NCI-H2029 (cell line): ENCODE data around the gene TNNC1.
A peak's percentile ranks its signal among the peaks of the same experiment; 100 is the strongest.

Source experiments
- DNase-seq: peaks from one replicate; lab custom pipeline; 2025; lab: John Stamatoyannopoulos, UW

Gene TNNC1

DNA sequence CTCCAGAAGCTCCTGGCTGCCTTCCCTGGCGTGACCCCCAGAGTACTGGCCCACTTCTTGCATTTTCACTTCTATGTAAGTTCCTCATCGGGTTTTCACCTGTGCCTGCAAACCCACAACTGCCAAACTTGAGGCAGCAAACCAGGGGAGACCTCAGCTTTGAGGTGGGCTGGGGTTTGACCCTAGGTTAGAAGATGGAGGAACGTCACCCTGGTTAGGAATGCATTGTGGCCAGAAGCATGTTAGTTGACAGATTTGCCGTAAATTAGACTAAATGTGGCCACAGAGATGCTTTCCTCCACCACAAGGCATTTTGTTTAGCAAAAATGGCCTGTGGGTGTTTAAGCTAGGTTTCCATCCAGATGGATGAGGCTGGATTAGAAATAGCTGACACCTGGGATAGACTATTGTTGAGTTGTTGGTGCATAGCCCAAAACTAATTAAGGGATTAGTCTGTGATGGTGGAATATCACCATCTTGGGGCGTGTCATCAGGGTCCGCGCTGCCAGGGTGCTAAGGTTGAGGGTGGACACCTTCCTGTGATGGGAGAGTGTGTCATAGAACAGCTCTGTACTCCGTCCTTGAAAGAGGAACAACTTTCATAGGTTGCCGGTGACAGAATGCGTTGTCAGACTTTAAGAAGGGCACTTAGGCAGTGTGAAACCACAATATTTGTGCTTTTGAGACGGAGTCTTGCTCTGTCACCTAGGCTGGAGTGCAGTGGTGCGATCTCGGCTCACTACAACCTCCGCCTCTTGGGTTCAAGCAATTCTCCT lies 5.1 kb upstream of the TNNC1 start:
- no peak for DNase-seq

DNA sequence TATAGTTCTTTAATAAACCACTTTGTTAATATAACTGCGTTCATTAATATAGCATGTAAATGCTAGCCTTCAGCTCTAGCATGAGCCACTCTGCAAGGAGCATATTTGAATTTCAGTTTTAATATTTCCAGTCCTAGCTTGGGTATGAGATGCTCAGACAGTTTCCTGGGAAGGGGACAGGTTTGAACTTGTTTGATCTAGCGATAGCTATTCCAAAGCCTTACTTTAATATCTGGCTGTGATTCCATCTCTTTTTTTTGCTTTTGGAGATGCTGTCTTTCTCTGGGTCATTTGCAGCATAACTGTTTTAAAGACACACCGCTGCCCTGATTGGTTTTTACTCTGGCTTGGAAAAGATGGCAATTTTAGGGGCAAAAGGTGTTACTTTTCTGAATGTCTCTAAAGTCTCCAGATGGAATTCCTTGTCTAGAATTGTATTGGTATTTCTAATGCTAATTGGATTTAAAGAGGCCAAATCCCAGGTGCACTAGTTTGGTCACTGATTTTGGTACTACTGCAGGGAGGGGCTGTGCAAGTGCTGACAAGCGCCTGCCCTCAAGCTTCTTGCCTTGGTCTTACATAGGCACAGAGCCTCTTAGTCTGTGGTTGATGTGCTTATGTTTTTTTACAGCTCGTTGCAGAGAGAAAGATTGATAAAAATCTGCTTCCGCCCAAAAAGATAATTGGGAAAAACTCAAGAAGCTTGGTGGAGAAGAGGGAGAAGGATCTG lies 4.4 kb upstream of the TNNC1 start:
- no peak for DNase-seq

DNA sequence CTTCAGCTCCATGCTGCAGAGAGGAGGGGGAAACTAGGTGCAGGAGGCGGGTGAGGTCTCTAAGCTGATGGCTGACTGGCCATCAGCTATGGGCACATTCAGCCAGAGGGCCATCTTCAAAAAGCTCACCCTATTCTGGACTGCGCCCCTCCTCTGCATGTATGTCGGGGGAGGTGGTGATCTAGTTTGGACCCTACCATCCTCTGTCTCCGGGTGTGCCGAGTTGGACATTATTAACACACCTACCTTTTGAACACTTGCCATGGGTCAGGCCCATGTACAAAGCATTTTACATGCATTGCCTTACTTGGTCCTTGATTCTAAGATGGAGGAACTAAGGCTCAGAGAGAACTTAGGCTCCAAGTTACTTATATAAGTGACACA lies 3.0 kb upstream of the TNNC1 start:
- DNase-seq = no peak

DNA sequence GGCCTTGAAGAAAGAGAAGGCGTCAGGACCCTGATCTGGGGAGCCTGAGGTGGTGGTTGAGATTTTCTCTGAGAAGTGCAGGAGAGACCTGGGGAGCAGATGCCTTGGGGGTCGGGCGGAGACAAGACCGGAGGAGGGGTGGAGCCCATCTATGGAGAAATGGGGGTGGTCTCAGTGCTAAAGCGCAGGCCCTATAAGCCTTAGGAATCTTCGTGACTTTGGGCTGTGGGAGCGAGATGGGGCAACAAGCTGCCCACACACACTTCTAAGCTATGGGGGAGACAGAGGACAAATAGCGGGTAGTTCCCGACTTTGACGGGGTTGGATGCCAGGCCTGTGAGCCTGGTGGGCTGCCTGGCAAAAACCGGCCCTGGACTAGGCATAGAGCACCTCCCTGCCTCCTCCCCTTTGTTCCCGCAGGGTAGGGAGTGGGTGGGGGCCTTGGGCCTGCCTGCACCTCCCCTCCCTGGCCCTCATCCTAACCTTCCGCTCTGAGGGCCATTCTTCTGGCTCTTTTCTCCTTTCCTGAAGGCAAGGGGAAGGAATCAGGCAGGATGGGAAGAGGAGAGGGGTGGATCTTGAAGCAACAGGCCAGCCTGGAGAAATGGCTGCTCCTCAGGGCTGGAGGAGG lies 2.4 kb upstream of the TNNC1 start:
- DNase-seq = no peak

DNA sequence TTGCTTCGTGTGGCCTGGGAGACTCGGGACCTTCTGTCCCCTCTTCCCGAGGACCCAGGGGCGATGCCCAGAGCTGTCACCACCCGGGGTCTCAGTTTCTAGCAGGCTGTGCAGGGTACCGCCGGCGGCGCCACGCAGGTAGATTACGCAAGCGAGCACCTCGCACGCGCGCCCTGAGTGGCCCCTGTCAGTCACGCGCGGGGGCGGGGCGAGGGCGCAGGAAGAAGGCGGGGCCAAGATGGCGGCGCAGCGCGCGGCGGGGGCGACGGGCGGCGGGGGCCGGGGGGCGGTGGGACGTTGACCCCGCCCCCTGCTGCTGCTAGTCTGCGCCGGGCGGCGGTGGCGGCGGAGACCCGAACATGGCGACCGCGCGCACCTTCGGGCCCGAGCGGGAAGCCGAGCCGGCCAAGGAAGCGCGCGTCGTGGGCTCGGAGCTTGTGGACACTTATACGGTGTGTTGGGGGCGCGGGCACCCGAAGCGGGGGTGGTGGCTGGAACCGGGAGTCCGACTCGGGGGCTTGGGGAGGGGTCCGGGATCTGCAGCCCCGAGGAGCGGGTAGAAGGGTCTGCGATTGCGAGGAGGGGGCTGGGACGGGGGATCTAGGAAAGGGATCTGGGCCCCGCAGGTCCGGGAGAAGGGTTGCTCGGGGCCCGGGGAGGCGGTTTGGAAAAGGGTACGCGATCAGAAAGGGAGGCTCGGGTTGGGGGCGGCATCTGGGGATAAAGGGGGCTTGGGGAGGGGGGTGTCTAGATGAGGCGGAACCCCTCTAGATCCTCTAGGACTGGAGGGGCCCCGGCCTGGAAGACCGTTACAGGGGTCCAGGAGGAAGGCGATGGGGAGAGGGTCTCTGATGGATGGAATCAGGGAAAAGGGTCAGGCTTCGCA lies 1.7 kb upstream of the TNNC1 start, which contains the start of gene NISCH:
TSS of gene NISCH (plus strand) at position 322 of the 886 bp plus-strand sequence. CDS start at position 360, 38 bp downstream.
- DNase-seq = peak; percentile 55

DNA sequence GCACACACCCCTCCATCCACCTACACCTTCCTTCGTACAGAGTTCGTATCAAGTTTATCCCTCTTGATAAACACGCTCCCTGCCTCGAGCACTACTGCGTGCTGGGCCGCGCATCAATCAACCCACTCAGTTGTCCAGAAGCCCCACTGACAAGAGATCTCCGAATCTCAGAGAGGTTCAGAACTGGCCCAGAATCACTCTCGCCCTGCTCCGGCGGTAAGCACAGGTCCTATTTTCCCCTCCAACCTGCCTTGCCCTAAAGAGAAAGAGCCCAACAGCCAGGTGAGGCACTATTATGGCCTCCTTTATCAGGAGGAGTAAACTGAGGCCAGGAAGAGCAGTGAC lies 1.1 kb upstream of the TNNC1 start:
- DNase-seq = no peak

DNA sequence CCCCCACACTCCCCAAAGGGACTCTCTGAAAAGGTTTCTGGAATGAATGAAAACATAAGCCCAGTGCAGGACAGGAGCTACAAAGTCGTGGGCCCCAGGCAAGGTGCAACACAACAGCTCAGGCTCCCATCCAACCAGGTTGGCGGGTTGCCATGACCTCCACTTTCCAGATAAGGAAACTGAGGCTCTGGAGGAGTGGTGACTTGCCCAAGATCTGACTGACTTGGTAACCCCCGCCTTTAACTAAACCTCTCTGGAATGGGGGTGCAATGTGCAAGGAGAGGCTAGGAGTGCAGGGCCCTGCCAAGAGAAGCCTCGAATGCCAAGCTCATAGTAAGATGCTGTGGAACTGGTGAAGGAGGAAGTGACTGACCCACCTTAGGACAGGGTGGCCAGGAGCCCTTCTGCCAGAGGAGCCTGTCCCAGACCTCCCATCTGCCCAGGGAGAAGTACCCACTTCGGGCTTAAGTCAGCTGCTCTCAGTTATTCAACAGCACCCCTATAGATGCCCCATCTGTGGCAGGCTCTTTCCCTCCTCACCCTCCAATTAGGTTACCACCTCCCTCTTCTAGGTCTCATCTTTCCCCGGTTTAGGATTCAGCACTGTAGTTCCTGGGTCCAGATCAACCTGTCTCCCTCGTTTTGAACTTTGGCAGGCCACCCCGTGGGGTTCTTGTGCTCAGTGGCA lies 553 bp upstream of the TNNC1 start:
- no peak for DNase-seq

DNA sequence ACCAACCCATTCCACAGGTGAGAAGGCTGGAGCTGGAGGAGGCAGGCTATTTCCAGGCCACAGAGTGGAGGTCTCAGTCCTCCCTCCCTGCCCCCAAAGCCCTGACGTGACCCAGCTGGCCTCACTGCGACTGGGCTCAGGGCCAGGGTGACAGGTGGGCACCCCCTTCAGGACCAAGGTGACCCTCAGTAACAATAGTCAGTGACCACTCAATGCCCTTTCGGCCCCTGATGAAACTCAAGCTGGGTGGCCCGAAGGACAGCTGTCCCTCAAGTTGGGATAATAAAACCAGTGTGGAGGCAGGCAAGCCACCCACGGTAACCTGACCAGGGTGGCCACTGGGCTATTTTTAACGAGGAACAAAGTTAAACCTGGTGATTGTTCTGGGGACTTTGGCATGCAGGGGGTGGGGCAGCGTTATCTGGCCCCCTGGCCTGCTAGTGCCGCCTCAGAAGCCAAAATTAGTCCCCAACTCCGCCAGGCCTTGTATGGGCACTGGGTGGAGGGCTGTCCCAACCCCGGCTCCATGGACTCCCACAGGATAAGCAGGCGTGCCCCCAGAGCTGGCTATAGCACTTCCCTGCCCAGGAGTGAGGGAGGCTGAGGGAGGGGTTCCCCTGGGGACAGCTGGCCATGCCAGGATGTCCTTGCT lies 1.1 kb downstream of the TNNC1 start:
- DNase-seq = no peak

DNA sequence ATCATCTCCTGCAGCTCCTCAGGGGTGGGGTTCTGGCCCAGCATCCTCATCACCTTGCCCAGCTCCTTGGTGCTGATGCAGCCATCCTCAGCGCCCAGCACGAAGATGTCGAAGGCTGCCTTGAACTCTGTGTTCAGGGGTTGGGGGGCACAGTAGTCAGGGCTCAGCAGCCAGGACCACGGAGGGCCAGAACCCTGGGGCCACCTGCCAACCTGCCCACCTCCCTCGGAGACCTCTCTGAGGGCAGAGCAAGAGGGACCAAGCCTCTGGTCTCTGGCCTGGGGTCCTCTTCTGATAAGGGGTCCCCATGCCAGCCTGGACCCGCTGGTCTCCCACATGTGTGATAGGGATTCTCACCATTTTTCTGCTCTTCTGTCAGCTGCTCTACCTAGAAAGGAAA lies 1.7 kb downstream of the TNNC1 start:
- DNase-seq = no peak

DNA sequence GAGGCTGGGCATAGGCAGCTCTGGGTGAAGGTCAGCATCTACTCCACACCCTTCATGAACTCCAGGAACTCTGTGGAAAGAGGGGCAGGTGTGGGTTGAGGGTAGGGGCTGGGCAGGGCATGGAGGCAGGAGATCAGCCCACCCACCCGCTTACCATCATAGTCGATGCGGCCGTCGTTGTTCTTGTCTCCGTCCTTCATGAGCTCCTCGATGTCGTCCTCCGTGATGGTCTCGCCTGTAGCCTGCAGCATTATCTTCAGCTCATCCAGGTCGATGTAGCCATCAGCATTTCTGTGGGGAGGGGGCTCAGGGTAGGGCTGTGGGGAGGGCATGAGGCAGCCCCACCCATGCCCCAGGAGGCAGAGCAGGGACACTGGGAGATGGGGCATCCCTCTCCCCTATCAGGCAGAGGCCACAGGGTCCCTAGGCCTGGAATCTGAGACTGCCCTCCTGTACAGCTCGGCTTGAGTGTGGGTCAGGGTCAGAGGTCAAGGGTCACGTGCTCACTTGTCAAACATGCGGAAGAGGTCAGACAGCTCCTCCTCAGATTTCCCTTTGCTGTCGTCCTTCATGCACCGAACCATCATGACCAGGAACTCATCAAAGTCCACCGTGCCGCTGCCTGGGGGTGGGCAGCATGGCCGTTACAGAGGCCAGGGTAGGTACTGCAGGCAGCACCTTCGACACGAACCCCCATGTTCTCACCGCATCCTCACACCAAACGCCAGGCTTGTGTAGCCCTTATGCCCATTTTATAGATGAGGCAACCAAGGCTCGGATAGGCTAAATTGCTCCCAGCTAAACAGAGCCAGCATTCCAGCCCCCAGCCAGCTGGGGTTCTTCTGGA lies 2.4 kb downstream of the TNNC1 start:
- no peak for DNase-seq

DNA sequence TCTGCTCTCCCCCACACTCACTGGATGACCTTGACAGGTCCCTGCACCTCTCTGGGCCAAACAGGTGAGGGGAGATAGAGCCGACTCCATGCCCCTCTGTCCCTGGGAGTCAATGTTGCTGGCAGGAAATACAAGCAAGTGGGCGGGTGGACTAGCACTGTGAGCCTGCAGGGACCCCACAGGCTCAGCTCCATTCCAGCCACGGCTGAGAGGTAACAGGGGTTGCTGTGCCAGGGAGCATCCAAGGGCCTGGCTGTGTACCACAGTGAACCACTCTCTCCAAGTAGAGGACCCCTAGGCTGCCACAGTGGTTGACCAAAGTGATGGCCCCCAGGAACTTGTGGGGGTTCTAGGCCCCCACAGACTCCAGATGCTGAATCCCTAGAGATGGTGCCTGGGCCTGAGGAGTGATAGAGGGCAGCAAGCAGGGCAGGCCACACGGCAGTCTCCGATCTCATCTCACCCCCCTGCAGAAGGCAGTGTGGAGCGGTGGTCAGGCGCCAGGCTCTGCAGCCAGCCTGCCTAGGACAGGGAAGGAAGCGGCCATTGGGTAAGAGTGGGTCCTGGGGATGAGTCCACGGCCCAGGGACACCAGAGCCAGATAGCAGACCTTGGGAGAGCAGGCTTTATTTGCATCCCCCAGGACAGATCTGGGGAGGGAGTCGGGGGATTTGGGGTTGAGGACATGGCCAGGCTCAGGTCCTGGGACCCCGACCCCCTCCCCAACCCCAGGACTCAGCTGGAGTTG lies 3.2 kb downstream of the TNNC1 start:
- no peak for DNase-seq

DNA sequence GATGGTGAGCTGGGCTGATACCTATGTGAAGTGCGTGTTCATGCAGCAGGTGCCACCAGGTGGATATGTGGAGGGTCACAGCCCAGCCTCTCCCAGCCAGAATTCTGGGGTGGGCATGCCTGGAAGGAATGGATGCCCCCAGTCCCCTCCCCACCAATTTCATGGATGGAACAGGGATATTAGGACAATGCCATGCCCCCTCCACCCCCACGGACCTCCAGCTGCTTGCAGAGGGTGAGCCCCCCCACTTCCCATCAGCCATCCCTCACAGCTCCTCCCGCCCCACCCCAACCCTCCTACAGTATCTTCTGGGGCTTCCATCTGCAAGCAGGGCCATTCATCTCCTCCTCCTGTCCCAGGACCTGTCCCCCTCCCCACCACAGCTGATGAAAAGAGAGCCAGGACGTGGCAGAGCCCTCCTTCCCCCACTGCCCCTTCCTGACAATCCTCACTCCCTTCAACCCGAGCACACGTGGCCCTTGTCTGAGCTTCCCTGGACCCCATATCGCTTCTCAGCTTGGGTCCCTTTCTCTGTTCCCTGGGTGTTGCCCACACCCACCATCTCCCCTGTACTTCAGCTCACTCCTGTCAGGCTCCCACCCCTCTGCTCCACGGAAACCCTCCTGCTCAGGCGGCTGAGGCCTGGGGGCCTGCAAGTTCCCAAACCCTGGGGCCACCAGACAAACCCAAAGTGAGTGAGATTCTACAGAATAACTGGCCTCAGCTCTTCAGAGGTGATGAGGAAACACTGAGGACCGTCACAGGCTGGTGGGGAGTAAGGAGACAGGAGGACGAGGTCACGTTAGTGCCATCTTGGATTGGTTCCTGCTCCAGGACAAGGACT lies 6.1 kb downstream of the TNNC1 start:
- no peak for DNase-seq

DNA sequence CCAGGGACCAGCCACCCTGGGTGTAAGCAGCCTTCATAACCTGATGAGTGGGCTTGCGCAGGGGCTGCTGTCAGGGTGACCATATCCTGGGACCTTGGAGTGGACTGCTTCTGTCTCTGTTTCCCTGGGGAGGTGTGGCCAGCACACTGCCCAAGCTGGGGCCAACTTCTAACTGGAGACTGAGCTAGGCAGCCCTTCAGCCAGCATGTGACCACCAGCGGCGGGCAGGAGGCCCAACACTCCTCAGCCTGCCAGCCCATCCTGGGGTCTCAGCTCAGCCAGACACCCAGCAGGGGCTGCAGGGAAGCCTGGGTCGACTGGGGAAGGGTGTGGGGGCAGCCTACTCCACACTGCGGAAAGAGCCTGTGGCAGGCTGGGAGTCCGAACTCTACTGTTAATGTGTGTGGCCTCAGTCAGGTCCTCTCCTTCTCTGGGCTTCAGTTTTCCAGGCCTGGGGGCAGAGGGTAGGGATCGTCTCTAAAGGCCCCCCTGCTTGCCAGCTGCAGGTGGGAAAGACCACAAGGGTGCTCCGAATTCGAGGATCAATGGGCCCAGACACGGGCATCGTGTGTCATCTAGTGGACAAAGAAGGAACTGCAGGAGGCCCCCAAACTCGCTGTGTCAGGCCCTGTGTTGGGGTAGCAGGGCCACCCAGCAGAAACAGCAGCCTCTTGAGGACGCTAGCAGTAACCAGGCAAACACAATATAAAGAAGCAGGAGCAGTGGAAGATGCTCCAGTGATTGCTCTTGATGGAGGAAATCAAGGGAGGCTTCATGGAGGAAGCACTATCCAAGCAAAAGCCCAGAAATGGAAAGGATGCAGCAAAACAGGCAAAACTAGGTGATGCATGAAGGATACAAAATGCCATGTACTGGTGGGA lies 7.0 kb downstream of the TNNC1 start:
- DNase-seq = no peak

DNA sequence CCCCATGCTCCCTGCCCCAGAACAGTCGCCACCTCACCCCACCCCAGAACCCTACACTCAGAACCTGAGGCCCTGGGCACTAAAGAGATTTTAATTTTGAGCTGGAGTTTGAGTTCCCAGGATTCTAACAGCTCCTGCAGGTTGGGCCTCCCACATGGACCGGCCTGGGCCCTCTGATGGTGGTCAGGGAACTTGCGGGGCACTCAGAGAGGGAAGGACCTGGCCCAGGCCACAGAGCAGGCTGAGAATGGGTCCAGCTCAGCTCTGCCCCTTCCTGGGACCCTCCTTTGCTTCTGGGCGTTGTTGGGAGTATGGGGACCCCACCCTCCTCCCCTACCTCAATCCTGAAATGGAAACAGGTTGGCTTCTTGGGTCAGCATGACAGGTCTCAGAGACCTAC lies 7.8 kb downstream of the TNNC1 start:
- DNase-seq = no peak

DNA sequence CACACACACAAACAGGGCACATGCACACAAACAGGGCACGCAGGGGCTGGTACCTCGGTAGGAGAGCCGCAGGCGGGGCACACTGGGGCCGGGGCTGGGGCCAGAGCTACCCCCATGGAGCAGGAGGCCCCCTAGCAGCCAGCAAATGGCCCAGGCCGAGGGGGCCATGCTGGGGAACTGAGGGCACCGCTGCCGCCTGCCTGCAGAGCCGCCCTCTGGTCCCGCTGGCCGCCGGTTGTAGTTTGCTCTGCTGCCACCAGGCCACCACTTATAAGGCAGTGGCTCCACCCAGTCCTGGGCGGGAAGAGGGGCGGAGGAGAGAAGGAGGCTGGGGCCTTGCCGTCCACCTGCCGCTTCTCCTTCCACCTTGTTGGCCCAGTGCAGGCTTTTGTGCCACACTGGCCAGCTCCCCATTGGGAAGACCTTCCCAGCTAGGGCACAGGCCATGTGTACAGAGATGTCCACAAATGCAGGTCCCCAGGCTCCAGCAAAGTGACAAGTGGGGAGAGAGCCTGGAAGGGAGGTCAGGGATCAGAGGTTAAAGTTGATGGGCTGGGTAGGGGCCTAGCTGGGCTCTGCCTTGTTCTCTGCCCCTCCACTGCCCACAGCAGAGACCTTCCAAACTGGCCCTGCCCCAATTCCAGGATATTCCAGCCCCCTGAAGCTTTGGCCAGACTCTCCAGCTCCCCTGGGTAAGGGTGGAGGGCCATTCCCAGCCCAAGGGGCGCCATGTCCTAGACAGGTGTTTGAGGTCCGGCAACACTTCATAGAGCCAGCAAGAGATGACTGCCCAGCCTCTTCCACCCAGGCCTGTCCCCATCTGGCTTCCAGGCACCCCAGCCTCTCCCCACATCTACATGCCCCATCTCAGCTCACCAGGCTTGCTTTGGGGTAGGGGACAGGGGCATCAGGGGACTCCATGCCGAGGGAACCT lies 8.7 kb downstream of the TNNC1 start, which contains the start of gene SEMA3G:
TSS of gene SEMA3G (minus strand) at position 244 of the 934 bp plus-strand sequence. CDS start at position 168, 76 bp downstream.
- peak; percentile 45 for DNase-seq
